ENCODE measurements around the gene SH3RF1. TPM values are rescaled to one million over a fixed set of nuclear protein-coding genes. Genes with fewer than 3 reads are reported as not detected.

Gene SH3RF1
- total RNA-seq, 1 experiment from 2014 or later, result 59.5 TPM

DNA sequence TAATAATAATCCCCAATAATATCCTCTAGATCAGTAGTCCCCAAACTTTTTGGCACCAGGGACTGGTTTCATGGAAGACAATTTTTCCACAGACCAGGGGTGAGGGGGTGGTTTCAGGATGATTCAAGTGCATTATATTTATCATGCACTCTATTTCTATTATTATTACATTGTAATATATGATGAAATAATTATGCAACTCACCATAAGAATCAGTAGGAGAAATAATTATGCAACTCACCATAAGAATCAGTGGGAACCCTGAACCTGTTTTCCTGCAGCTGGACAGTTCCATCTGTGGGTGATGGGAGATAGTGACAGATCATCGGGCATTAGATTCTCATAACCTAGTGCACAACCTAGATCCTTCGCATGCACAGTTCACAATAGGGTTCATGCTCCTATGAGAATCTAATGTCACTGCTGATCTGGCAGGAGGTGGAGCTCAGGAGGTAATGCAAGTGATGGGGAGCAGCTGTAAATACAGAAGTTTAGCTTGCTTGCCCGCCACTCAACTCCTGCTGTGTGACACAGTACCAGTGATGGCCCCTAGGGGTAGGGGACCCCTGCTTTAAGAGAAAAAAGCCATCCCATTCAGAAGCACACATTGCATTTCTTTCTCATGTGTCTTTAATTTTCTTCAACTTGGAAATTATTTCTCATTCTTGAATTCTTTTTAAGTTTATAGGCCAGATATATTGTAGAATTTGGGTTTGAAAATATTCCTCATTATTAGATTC lies 16.0 kb upstream of the SH3RF1 start:
- Histone ChIP-seq H3K9me2 (ENCODE audit: insufficient read depth) (no peaks in the 10 kb centered on the region), H3K79me2 (ENCODE audit: insufficient read depth, low read length) (no peaks in the 10 kb centered on the region), H3K4me3 (replicated peaks in 1 of 2; ENCODE audit: low read depth in 1 of 2, low read length in 2 of 2) (no peak overlapping the region), H3K9me3 (ENCODE audit: control insufficient read depth in 1 of 2, insufficient read depth in 1 of 2, low read depth in 1 of 2, low read length in 2 of 2) (no peaks in the 10 kb centered on the region), H3K36me3 (ENCODE audit: control insufficient read depth in 1 of 2, insufficient read depth in 2 of 2, low read length in 2 of 2) (no peaks in the 10 kb centered on the region), H3K4me2 (ENCODE audit: low read length) (no peak overlapping the region), H3K4me1 (ENCODE audit: control insufficient read depth in 1 of 2, insufficient read depth in 2 of 2, low read length in 2 of 2) (no peaks in the 10 kb centered on the region; a peak in 1 of 4 replicates), H3K27ac (ENCODE audit: low read depth, low read length) (no peak overlapping the region), H2AFZ (ENCODE audit: low read depth, low read length, poor library complexity, severe bottlenecking) (no peak overlapping the region), H3K27me3 (ENCODE audit: insufficient read depth, low read length) (no peaks in the 10 kb centered on the region), H3K9ac (ENCODE audit: low read length) (no peak overlapping the region), H4K20me1 (ENCODE audit: insufficient read depth) (no peaks in the 10 kb centered on the region)
- intact Hi-C loops (cut with micrococcal nuclease), result no loop called here
- DNase-seq (ENCODE audit: low read depth, low spot score) (no peak), ATAC-seq (peak; percentile 69)
- RAD21 ChIA-PET (ENCODE audit: low non-redundant PET in 1 of 2, low total read pairs in 2 of 2, uncharacterized antibody in 2 of 2, unreplicated experiment in 2 of 2), result no interaction called here
- CTCF ChIA-PET, result no interaction called here
- TF ChIP-seq SP1 (IDR thresholded peaks at IDR 0.05; ENCODE audit: low read depth) (no peak), EZH2 (IDR thresholded peaks at IDR 0.05) (no peak), ZNF274 (IDR thresholded peaks at IDR 0.05; ENCODE audit: low read depth, low read length) (no peak), EZH2phosphoT487 (IDR thresholded peaks at IDR 0.05; ENCODE audit: borderline replicate concordance) (no peak)
- TF ChIP-seq, protein P1, sequence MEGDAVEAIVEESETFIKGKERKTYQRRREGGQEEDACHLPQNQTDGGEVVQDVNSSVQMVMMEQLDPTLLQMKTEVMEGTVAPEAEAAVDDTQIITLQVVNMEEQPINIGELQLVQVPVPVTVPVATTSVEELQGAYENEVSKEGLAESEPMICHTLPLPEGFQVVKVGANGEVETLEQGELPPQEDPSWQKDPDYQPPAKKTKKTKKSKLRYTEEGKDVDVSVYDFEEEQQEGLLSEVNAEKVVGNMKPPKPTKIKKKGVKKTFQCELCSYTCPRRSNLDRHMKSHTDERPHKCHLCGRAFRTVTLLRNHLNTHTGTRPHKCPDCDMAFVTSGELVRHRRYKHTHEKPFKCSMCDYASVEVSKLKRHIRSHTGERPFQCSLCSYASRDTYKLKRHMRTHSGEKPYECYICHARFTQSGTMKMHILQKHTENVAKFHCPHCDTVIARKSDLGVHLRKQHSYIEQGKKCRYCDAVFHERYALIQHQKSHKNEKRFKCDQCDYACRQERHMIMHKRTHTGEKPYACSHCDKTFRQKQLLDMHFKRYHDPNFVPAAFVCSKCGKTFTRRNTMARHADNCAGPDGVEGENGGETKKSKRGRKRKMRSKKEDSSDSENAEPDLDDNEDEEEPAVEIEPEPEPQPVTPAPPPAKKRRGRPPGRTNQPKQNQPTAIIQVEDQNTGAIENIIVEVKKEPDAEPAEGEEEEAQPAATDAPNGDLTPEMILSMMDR (IDR thresholded peaks at IDR 0.05 in 2 of 3, conservative IDR thresholded peaks at IDR 0.05 in 1 of 3; ENCODE audit: borderline replicate concordance in 1 of 3, insufficient read depth in 1 of 3, low read depth in 2 of 3, low read length in 2 of 3), result peak in 2 of 3 experiments; percentile 46 to 47; a peak in 4 of 6 replicates
- TF ChIP-seq, protein P2, sequence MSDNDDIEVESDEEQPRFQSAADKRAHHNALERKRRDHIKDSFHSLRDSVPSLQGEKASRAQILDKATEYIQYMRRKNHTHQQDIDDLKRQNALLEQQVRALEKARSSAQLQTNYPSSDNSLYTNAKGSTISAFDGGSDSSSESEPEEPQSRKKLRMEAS (IDR thresholded peaks at IDR 0.05), result no peak
- no TSS peak for BruUV-seq (replicated peaks)
- POLR2A ChIA-PET, result no interaction called here

DNA sequence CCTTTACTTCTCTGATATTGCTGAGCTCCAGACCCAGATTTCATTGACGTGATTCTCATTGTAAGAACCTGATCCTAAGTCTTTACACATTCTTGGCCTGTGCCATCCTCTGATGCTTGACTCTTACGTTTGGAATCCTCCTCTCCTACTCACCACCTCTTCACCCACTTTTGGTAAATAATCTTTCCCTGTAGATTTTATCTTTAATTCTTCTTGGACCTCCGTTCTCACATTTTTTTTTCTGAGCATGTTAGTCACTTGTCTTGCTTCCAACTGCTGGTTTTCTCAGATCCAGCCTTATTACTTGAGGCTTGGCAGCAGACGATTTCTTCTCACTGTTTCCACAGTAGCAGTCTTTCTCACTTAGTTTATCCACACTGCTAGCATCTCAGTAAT lies 12.4 kb upstream of the SH3RF1 start:
- ChIA-PET POLR2A (no interaction called here), RAD21 (ENCODE audit: low non-redundant PET in 1 of 2, low total read pairs in 2 of 2, uncharacterized antibody in 2 of 2, unreplicated experiment in 2 of 2) (no interaction called here), CTCF (no interaction called here)
- Histone ChIP-seq H3K27me3 (ENCODE audit: insufficient read depth, low read length) (no peaks in the 10 kb centered on the region), H4K20me1 (ENCODE audit: insufficient read depth) (no peaks in the 10 kb centered on the region), H3K9ac (ENCODE audit: low read length) (no peak overlapping the region), H3K4me1 (ENCODE audit: control insufficient read depth in 1 of 2, insufficient read depth in 2 of 2, low read length in 2 of 2) (no peaks in the 10 kb centered on the region; a peak in 1 of 4 replicates), H2AFZ (ENCODE audit: low read depth, low read length, poor library complexity, severe bottlenecking) (no peak overlapping the region), H3K4me3 (replicated peaks in 1 of 2; ENCODE audit: low read depth in 1 of 2, low read length in 2 of 2) (no peak overlapping the region), H3K27ac (ENCODE audit: low read depth, low read length) (no peak overlapping the region), H3K4me2 (ENCODE audit: low read length) (no peak overlapping the region), H3K79me2 (ENCODE audit: insufficient read depth, low read length) (no peaks in the 10 kb centered on the region), H3K36me3 (ENCODE audit: control insufficient read depth in 1 of 2, insufficient read depth in 2 of 2, low read length in 2 of 2) (no peaks in the 10 kb centered on the region), H3K9me2 (ENCODE audit: insufficient read depth) (no peaks in the 10 kb centered on the region), H3K9me3 (ENCODE audit: control insufficient read depth in 1 of 2, insufficient read depth in 1 of 2, low read depth in 1 of 2, low read length in 2 of 2) (no peaks in the 10 kb centered on the region)
- ATAC-seq (no peak), DNase-seq (ENCODE audit: low read depth, low spot score) (no peak)
- no TSS peak for BruUV-seq (replicated peaks)
- intact Hi-C loops (cut with micrococcal nuclease), result no loop called here
- TF ChIP-seq, protein P1 (IDR thresholded peaks at IDR 0.05 in 2 of 3, conservative IDR thresholded peaks at IDR 0.05 in 1 of 3; ENCODE audit: borderline replicate concordance in 1 of 3, insufficient read depth in 1 of 3, low read depth in 2 of 3, low read length in 2 of 3), result no peak
- TF ChIP-seq JUND (IDR thresholded peaks at IDR 0.05), result no peak
- TF ChIP-seq YY1 (IDR thresholded peaks at IDR 0.05; ENCODE audit: extremely low read depth, insufficient replicate concordance, low read depth, low read length), result no peak
- TF ChIP-seq SIN3A (IDR thresholded peaks at IDR 0.05; ENCODE audit: low read depth), result no peak
- TF ChIP-seq RAD21 (IDR thresholded peaks at IDR 0.05; ENCODE audit: low read depth), result no peak
- TF ChIP-seq, protein P3, sequence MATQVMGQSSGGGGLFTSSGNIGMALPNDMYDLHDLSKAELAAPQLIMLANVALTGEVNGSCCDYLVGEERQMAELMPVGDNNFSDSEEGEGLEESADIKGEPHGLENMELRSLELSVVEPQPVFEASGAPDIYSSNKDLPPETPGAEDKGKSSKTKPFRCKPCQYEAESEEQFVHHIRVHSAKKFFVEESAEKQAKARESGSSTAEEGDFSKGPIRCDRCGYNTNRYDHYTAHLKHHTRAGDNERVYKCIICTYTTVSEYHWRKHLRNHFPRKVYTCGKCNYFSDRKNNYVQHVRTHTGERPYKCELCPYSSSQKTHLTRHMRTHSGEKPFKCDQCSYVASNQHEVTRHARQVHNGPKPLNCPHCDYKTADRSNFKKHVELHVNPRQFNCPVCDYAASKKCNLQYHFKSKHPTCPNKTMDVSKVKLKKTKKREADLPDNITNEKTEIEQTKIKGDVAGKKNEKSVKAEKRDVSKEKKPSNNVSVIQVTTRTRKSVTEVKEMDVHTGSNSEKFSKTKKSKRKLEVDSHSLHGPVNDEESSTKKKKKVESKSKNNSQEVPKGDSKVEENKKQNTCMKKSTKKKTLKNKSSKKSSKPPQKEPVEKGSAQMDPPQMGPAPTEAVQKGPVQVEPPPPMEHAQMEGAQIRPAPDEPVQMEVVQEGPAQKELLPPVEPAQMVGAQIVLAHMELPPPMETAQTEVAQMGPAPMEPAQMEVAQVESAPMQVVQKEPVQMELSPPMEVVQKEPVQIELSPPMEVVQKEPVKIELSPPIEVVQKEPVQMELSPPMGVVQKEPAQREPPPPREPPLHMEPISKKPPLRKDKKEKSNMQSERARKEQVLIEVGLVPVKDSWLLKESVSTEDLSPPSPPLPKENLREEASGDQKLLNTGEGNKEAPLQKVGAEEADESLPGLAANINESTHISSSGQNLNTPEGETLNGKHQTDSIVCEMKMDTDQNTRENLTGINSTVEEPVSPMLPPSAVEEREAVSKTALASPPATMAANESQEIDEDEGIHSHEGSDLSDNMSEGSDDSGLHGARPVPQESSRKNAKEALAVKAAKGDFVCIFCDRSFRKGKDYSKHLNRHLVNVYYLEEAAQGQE (IDR thresholded peaks at IDR 0.05; ENCODE audit: low read depth), result no peak
